Heart right ventricle (tissue), 16 donors: ENCODE measurements around the gene ZFHX3. TPM values are rescaled to one million over a fixed set of nuclear protein-coding genes. Genes with fewer than 3 reads are reported as not detected.
"Not testable (repeated sequence)": the region's sequence is repeated elsewhere in the genome, so short reads cannot be mapped to it uniquely, and the experiment has no call there.

ENCODE experiments used
- ATAC-seq, 8 donors: fragments of 200-7000 bp; cut with Tn5 transposase; one replicate each; pipeline ENCODE4 v1.9.1; 2020; ENCODE audit warnings: mild to moderate bottlenecking in 8 of 8, moderate library complexity in 8 of 8, moderate number of reproducible peaks in 1 of 8
- DNase-seq, 2 donors: peaks; one replicate each; pipeline ENCODE4 v3.0.0-alpha.2; 2020
- H3K27ac ChIP-seq, 10 donors: fragments of 200-600 bp; sonication (generic) in 2 of 10; one replicate each; pipeline versions ENCODE4 v1.5.0 to v1.8.0; 2020 to 2022; ENCODE audit warnings: mild to moderate bottlenecking in 3 of 10
- H3K27me3 ChIP-seq, 7 donors: fragments of 200-600 bp; one replicate each; pipeline ENCODE4 v1.8.0; 2021 to 2022; ENCODE audit warnings: mild to moderate bottlenecking in 2 of 7
- H3K36me3 ChIP-seq, 9 donors: fragments of 200-600 bp; sonication (generic) in 1 of 9; one replicate each; pipeline versions ENCODE4 v1.5.0 to v1.8.0; 2020 to 2022; ENCODE audit warnings: mild to moderate bottlenecking in 2 of 9
- H3K4me1 ChIP-seq, 9 donors: fragments of 200-600 bp; sonication (generic) in 1 of 9; one replicate each; pipeline versions ENCODE4 v1.5.0 to v1.8.0; 2020 to 2022; ENCODE audit warnings: mild to moderate bottlenecking in 4 of 9
- H3K4me3 ChIP-seq, 10 donors: fragments of 200-600 bp; sonication (generic) in 2 of 10; one replicate each; pipeline versions ENCODE4 v1.5.0 to v1.8.0; 2020 to 2022; ENCODE audit warnings: mild to moderate bottlenecking in 7 of 10, moderate library complexity in 2 of 10
- H3K9me3 ChIP-seq, 11 donors: fragments of 200-600 bp in 10 of 11; sonication (generic) in 2 of 11; one replicate each; pipeline versions ENCODE4 v1.5.0 to v1.8.0; 2013 to 2022; ENCODE audit warnings: mild to moderate bottlenecking in 2 of 11, control low read depth in 1 of 11, moderate library complexity in 1 of 11
- CTCF ChIP-seq, 9 donors: fragments of 200-600 bp; sonication (generic) in 2 of 9; IDR thresholded peaks; one replicate each; pipeline versions ENCODE4 v1.5.0 to v1.8.0; 2021 to 2022; ENCODE audit warnings: antibody characterized with exemption in 9 of 9, mild to moderate bottlenecking in 5 of 9, moderate library complexity in 1 of 9
- WGBS, 2 donors: extraction: QIAGEN DNeasy Blood & Tissue Kit; methylation state at CpG; one replicate each; pipeline ENCODE4 v1.1.7; 2013; ENCODE audit warnings: inconsistent platforms in 1 of 2; 5-methylcytosine and 5-hydroxymethylcytosine counted together
- intact Hi-C, 10 donors: fragments of 100-400 bp; cut with DNase I; formaldehyde crosslinking; loops; one replicate each; pipeline versions ENCODE4 v1.11.1 to v1.14.2; 2022
- polyA plus RNA-seq, 2 donors: library from polyadenylated mRNA; stranded (reverse); fragments of 200-250 nt; gene quantifications; one replicate each; pipeline ENCODE4 v1.2.3, GENCODE V29; 2013
- total RNA-seq, 10 donors: library from RNA; stranded (reverse); fragmentation: NEBNext Ultra II Directional in 3 of 10; extraction: Animal tissue kit (Norgen Biotek cat#: 25700) in 3 of 10; gene quantifications; one replicate each; pipeline versions ENCODE4 v1.2.1 to v1.2.4, GENCODE V29; 2021 to 2023
- donor health status: Arrhythmogenic right ventricular cardiomyopathy.
- donor health status: ischemic (EF 13 %, LVEDD 7.1; RV severe dilation, severe dysfunction).
- donor health status: healthy with polysubstance abuse.
- donor health status: DM: no; HTN: yes; CAD: no.
- donor health status: DM: no; HTN: no; CAD: no.
- donor health status: ischemic (EF 25% LVEDD 6.9; RV normal size, moderate dysfunction).
- donor health status: ischemic (EF 25% LVEDD 5.7; RV mildly dilated, moderate dysfunction).
- donor health status: healthy.
- donor health status: DM: yes; HTN: yes; CAD: no.
- donor health status: Ischemic cardiomyopathy.
- donor health status: ischemic (EF 35%, LVEDD 5.7; RV mildly dilated, moderate dysfunction).
- donor health status: nonischemic (EF 11% LVEDD 7.7; RV severe dilation, severe dysfunction).
- donor health status: DM: yes; HTN: yes; CAD: no.
- donor health status: PGD.
- donor health status: ischemic (EF 29% LVEDD 5.4; RV normal size, mild dysfunction).
- donor health status: nonischemic (EF 23%, LVEDD 6.1; RV moderate dilation, normal function).

Gene ZFHX3
- total and polyA plus RNA-seq, 12 donors = 1.6 to 15.2 (median 10.4) TPM

- DNase-seq (no peak), ATAC-seq (no peak)
- H3K27ac ChIP-seq = peak overlapping the region; percentile 36 to 74 (median 62)
- TF ChIP-seq CTCF (IDR thresholded peaks at IDR 0.05) = no peak
- H3K36me3 ChIP-seq = no peaks in the 10 kb centered on the region
- 87 to 91% methylated on average over 14 of the region's 14 CpGs for WGBS, 2 donors
- H3K4me1 ChIP-seq = peaks cover 19 to 90% (median 62%) of the 10 kb centered on the region in 9 donors
- no peaks in the 10 kb centered on the region for H3K27me3 ChIP-seq
- intact Hi-C loops = no loop called here
- H3K4me3 ChIP-seq = no peak overlapping the region
- no peaks in the 10 kb centered on the region for H3K9me3 ChIP-seq
Measured at GRCh38 chr16:72990571-72990970, 57.4 kb downstream of the ZFHX3 start.

DNA sequence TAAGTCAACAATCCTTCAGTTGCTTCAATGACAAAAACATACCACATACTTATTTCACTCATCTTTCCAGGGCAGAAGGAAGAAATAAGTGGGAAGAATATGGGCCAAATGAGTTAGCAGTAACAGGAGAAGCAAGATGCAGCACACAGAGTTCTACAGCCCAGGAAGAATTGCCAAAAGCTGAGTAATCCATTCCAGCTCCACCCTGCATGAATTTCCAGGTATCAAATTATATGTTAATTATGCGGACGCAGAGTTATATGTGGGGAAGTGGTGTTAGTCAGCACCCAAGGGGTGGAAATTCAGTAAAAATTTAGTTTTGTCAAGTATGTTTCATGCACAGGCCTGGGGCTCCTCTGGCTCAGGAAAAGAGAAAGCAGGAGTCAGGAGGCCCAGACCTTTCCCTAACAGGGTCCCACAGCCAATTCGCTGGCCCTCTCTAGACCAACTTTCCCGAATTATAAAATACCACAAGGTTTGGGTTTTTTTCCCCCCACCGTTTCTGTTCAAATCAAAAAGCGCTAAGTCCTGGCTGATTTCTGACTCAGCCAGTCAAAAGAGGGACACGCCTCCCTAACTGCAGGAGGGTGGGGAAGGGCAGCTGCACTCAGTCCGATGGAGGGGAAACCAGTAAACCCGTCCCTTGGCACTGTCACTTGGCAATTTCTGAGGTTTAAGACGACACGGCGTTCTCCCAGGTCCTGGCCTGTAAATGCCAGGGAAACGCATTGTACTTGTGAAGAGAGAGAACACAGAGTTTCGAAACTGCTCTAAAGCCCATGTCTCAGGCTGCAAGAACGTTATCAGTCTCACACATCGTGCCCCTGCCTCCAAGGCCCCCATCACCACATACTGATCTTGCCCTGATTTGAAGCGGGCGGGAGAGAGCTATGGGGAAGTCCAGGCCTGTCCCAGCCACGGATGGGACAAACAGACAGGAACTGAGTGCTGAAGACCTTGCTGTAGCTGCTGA is 58.1 kb downstream of the ZFHX3 start:
- DNase-seq = peak; percentile 36 to 51
- ATAC-seq = peak in 7 of 8 donors; percentile 22 to 77 (median 44)
- intact Hi-C loops = loop anchor here in 3 of 10 donors (5.0 kb wide), 4 partner anchors 53 to 93 kb away; partner anchors contain the start of gene ZFHX3 (in 2 of the 3)
- peak overlapping the region in 3 of 10 donors; percentile 10 to 18 (median 17) for H3K4me3 ChIP-seq
- peaks cover 22 to 90% (median 69%) of the 10 kb centered on the region in 9 donors for H3K4me1 ChIP-seq
- H3K36me3 ChIP-seq = no peaks in the 10 kb centered on the region
- peak overlapping the region; percentile 36 to 74 (median 62) for H3K27ac ChIP-seq
- no peaks in the 10 kb centered on the region for H3K9me3 ChIP-seq
- 54 to 65% methylated on average over 19 of the region's 19 CpGs for WGBS, 2 donors
- no peak for TF ChIP-seq CTCF (IDR thresholded peaks at IDR 0.05)
- H3K27me3 ChIP-seq = no peaks in the 10 kb centered on the region

- WGBS, 2 donors = 87 to 92% methylated on average over 7 of the region's 7 CpGs
- not testable (repeated sequence) for DNase-seq, ATAC-seq, H3K4me3 ChIP-seq, H3K27me3 ChIP-seq, H3K9me3 ChIP-seq, H3K36me3 ChIP-seq
- Histone ChIP-seq H3K4me1 (peaks cover 22 to 95% (median 74%) of the 10 kb centered on the region in 9 donors), H3K27ac (peak overlapping the region in 8 of 10 donors; percentile 36 to 74 (median 64))
- intact Hi-C loops = loop anchor here in 3 of 10 donors (5.0 kb wide), 4 partner anchors 52 to 92 kb away; partner anchors contain the start of gene ZFHX3 (in 2 of the 3)
Measured at GRCh38 chr16:72989203-72989578, 58.7 kb downstream of the ZFHX3 start.

DNA sequence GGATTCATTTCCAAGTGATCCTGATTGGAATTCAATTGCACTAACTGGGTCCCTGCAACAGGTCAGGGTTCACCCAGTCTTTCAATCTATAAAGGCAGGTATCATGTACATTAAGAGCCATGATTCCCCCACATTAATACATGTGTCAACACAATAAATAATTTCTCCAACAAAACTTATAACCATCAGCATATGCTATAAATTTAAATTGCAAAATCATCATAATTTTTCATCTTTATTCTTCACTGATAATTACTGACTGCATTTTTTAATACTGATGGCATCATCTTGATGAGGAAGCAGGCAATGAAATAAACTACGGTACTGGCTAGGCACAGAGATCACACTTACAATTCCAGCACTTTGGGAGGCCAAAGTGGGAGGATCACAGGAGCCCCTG is 59.4 kb downstream of the ZFHX3 start:
- TF ChIP-seq CTCF (IDR thresholded peaks at IDR 0.05) = no peak
- Histone ChIP-seq H3K9me3 (no peaks in the 10 kb centered on the region), H3K27ac (peak overlapping the region in 6 of 10 donors; percentile 36 to 74 (median 66)), H3K4me1 (peaks cover 22 to 96% (median 78%) of the 10 kb centered on the region in 9 donors), H3K27me3 (no peaks in the 10 kb centered on the region), H3K4me3 (no peak overlapping the region), H3K36me3 (no peaks in the 10 kb centered on the region)
- intact Hi-C loops = loop anchor here in 3 of 10 donors (5.0 kb wide), 4 partner anchors 51 to 91 kb away; partner anchors contain the start of gene ZFHX3 (in 2 of the 3)
- ATAC-seq (no peak), DNase-seq (no peak)
- whole genome bisulfite sequencing, 2 donors = 90 to 100% methylated on average over 1 of the region's 1 CpG
